Activated CD8-positive, alpha-beta memory T cell treated with anti-CD3 and anti-CD28 coated beads for 24 hours (primary cell): ENCODE measurements around the gene MTFP1.
"Not testable (repeated sequence)": the region's sequence is repeated elsewhere in the genome, so short reads cannot be mapped to it uniquely, and the experiment has no call there.

Experiments used
- DNase-seq: peaks from one replicate; pipeline ENCODE4 v3.0.0-alpha.2; 2020

Gene MTFP1

GRCh38 chr22:30426388-30427353 lies 1.1 kb downstream of the MTFP1 start:
- DNase-seq = peak; percentile 93

DNA sequence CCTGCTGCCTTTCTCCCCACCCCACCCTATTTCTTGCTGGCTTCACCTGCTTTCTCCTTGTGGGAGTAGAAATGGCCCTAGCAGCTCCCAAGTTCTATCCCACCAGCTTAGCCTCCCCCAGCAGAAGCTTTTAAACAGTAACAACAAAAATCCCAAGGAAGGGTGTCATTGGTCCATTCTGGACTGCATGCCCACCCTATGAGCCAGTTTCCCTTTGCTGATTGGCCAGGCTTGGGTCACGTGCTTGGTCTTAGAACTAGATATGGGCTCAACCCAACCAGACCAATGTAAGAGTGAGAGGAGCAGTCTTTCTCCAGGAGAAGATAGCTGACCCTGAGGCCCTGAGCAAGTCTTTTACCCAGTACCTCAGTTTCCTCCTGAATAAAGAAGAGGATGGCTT lies 2.3 kb downstream of the MTFP1 start:
- DNase-seq = no peak

DNA sequence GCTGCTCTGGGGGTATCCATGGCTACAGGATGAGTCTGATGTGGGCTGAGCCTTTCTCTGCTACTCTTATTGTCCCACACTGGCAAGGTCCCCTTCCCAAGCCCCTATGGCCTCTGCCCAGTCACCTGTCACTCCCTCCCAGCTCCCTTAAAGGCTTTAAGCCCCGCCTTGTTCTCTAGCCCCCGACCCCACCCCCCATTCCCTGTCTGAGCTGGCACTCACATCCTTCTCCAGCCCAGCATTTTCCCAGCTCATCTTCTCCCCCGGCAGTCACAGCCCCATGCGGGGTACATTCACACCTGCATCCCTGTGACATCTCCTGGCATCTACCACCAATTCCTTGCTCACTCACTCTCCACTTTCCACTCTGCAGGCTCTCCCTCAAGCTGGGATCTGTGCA lies 4.3 kb downstream of the MTFP1 start:
- no peak for DNase-seq

GRCh38 chr22:30430933-30431332 lies 5.4 kb downstream of the MTFP1 start:
- no peak for DNase-seq

GRCh38 chr22:30432096-30432495 lies 6.5 kb downstream of the MTFP1 start:
- no peak for DNase-seq

GRCh38 chr22:30432520-30432919 lies 7.0 kb downstream of the MTFP1 start:
- DNase-seq = no peak

DNA sequence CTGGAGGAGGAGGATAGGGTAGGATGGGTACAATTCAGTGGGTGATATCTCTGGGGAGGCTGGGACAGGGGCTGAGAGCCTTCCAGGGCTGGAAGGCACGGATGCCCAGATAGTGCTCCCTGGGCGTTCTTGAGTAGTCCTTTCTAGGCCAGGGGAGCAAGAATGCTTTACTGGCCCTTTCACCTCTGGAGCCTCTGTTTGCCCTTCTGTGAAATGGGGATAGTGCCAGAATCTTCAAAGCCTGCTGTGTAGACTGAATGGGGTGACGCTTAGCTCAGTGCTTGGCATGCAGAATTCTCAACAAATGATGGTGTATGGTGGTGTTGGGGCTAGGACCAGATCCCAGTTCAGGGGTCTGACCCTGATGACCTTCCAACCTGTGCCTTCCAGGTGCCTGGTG lies 7.7 kb downstream of the MTFP1 start:
- DNase-seq = no peak

- no peak for DNase-seq
Observed at GRCh38 chr22:30433773-30434172, 8.2 kb downstream of the MTFP1 start.

- DNase-seq = no peak
Observed at GRCh38 chr22:30434843-30435242, 9.3 kb downstream of the MTFP1 start.

DNA sequence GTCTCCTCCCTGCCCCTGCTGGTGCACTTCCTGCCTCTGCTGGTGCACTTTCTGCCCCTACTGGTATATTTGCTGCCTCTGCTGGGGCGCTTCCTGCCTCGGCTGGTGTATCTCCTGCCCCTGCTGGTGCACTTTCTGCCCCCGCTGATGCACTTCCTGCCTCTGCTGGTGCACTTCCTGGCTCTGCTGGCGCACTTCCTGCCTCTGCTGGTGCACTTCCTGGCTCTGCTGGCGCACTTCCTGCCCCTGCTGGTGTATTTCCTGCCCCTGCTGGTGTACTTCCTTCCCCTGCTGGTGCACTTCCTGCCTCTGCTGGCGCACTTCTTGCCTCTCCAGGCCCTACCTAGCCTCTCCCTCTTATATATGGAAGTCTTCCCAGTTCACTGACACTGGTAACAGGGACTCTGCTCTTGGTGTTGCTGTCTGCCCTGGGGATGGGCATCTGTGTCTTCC lies 10.1 kb downstream of the MTFP1 start:
- DNase-seq = peak; percentile 87

DNA sequence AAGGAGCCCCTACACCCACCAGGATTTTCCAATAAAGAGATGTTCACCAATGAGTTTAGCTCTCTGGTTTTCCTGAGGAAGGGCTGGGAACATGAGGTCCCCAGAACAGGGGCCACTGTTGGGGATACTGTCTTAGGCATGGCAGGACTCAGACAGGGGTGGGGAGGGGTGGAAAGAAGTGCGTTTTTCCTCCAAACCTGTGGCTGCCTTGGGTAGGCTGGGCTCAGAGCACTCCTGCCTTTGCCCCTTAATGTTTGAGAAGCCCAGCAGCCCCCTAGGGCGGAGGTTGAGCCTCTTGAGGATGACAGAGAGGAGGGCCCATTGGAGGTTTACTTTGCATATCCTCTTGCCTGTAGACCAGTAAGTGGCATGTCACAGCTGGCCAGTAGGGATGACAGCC lies 10.6 kb downstream of the MTFP1 start:
- DNase-seq = no peak

DNA sequence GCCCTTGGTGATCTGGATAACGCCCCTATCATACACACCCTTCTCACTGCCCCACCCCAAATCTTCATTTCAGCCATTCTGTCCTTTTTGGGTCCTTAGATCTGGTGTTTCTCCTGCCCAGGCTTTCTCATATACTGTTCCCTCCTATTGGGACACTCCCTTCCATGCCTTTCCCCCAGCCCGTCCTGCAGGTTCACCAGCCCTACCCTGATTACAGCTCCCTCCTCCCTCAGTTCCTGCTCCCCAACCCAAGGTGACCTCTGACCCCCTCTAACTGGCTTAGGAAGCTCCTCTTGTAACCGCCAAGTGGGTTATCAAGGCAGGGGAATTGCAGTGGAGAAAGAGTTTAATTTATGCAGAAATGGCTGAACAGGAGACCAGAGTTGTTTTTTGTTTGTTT lies 13.0 kb downstream of the MTFP1 start:
- no peak for DNase-seq

DNA sequence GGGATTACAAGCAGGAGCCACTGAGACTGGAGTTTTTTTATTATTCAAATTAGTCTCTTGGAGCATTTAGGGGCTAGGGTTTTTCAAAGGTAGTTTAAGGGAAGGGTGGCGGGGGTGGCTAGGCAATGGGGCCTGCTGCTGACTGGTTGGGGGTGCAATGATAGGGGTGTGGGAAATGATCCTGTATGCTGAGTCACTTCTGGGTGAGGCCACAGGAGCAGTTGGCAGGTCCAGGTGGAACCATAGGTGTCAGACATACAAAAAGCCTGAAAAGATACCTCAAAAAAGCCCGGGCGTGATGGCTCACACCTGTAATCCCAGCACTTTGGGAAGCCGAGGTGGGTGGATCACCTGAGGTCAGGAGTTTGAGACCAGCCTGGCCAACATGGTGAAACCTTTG lies 13.7 kb downstream of the MTFP1 start:
- no peak for DNase-seq

- DNase-seq = no peak
Observed at GRCh38 chr22:30439836-30440235, 14.3 kb downstream of the MTFP1 start.

DNA sequence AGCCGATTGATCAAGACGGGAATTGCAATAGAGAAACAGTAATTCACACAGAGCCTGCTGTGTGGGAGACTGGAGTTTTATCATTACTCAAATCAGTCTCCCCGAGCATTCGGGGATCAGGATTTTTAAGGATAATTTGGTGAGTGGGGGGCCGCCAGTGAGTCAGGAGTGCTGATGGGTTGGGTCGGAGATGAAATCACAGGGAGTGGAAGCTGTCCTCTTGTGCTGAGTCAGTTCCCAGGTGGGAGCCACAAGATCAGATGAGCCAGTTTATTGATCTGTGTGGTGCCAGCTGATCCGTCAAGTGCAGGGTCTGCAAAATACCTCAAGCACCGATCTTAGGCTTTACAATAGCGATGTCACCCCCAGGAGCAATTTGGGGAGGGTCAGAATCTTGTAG lies 15.5 kb downstream of the MTFP1 start:
- no peak for DNase-seq

- DNase-seq = peak; percentile 75
Observed at GRCh38 chr22:30444632-30445437, 19.3 kb downstream of the MTFP1 start.

DNA sequence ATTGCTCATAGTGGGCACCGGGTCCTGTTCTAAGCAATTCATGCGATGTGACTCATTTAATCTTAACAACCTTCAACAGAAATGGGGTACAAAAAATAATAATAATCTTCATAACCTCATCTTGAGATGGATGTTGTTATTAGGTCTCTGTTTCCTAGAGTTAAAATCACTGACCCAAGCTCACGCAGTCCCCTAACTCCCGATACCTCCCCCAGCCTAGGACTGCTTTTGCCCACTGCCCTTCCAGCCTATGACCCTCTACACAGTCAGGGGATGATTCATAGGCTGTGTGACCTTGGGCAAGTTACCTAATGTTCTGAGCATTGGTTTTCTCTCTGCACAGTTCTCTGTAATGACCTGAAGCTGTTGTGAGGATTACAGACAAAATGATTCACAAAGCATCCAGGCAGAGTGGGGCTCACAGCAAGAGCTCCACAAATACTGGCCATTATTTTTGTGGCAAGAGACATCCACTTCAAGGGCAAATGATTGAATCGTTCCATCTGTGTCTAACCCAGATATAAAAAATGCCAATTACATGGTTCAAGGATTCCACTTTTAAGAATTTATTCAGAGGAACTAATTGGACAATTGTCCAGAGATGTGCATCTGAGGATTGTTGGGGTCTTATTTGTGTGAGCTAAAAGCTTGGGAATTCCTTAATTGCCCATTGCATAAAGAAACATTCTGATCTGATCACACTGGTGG lies 20.0 kb downstream of the MTFP1 start:
- no peak for DNase-seq

GRCh38 chr22:30447656-30448055 lies 22.1 kb downstream of the MTFP1 start:
- no peak for DNase-seq

DNA sequence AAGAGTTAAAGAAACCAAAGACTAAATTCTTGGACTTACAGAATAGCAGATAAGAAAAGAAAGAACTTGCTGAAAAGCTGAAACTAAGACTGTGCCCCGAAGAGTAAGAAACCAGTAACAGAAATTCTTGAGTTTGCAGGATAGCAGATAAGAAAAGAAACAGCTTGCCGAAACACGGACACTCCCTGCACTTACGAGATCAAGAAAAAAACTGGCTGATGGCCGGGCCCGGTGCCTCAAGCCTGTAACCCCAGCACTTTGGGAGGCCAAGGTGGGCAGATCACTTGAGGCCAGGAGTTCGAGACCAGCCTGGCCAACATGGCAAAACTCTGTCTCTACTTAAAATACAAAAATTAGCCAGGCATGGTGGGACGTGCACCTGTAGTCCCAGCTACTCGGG lies 25.9 kb downstream of the MTFP1 start:
- not testable (repeated sequence) for DNase-seq

GRCh38 chr22:30452861-30453260 lies 27.3 kb downstream of the MTFP1 start:
- no peak for DNase-seq

GRCh38 chr22:30453731-30454510 lies 28.4 kb downstream of the MTFP1 start:
- DNase-seq = no peak

DNA sequence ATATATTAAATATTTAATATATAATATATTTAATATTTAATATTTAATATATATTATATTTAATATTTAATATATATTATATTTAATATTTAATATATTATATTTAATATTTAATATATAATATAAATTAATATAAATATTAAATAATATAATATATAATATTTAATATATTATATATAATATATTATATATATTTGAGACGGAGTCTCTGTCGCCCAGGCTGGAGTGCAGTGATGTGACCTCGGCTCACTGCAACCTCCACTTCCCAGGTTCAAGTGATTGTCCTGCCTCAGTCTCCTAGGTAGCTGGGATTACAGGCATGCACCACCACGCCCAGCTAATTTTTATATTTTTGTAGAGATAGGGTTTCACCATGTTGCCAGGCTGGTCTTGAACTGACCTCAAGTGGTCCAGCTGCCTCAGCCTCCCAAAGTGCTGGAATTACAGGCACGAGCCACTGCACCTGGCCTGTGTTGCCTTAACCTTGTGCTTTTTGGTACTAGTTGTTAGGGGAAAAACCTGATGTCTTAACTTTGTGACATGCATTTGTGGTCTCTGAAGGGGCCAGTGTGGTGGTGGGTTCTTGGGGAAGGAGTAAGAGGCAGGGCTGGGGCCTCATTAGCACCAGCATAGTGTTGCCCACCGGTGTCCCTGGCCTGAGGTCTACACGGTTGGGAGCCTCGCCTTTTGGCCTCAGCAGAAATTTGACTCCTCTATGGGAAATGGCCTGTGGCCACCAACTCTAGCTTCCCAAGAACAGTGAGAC lies 29.7 kb downstream of the MTFP1 start:
- no peak for DNase-seq
